Measurements from ENCODE around the gene NCKAP5. TPM values are rescaled to one million over a fixed set of nuclear protein-coding genes. Genes with fewer than 3 reads are reported as not detected.
"Not testable (repeated sequence)": the region's sequence is repeated elsewhere in the genome, so short reads cannot be mapped to it uniquely, and the experiment has no call there.

The NCKAP5 gene
- total RNA-seq, 1 experiment from 2014 or later = not detected

DNA sequence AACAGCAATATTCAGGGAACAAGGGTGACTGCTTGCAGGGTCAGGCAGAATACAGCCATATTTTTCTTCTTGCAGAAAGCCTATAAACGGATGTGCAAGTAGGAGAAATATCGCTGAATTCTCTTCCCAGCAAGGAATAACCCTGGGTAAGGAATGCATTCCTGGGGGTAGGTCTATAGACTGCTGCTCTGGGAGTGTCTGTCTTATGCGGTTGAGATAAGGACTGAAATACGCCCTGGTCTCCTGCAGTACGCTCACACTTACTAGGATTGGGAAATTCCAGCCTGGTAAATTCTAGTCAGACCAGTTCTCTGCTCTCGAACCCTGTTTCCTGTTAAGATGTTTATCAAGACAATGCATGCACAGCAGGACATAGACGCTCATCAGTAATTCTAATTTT is 361.6 kb downstream of the NCKAP5 start:
- not testable (repeated sequence) for H3K4me3 ChIP-seq, H3K27me3 ChIP-seq

DNA sequence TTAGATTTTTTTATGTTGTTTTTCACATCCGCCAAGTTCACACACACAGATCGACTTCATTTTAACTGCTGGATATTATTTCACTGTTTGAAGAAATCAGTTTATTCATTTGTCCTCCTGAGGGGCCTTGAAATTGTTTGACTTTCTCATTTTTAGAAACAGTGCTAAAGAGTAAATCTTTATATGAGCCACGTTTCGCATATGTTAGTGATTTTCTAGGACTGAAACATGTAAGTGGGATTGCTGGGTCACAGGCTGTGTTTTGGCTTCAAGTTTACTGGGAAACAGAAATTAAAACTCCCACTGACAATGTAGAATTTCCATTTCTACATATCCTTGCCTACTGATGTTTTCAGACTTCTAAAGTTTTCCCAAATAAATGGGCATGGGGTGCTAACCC is 363.8 kb downstream of the NCKAP5 start:
- no peaks in the 10 kb centered on the region for H3K9me3 ChIP-seq (replicated peaks)
- no peak overlapping the region for H3K4me3 ChIP-seq
- H3K4me1 ChIP-seq = no peaks in the 10 kb centered on the region
- H3K27me3 ChIP-seq = no peaks in the 10 kb centered on the region
- H3K36me3 ChIP-seq = no peaks in the 10 kb centered on the region
- H3K27ac ChIP-seq = no peak overlapping the region
- no peak for DNase-seq

More for the DNA sequence above, 361.6 kb downstream of the NCKAP5 start:
- not testable (repeated sequence) for H3K36me3 ChIP-seq; H3K4me1 ChIP-seq; H3K9me3 ChIP-seq (replicated peaks); DNase-seq; H3K27ac ChIP-seq

DNA sequence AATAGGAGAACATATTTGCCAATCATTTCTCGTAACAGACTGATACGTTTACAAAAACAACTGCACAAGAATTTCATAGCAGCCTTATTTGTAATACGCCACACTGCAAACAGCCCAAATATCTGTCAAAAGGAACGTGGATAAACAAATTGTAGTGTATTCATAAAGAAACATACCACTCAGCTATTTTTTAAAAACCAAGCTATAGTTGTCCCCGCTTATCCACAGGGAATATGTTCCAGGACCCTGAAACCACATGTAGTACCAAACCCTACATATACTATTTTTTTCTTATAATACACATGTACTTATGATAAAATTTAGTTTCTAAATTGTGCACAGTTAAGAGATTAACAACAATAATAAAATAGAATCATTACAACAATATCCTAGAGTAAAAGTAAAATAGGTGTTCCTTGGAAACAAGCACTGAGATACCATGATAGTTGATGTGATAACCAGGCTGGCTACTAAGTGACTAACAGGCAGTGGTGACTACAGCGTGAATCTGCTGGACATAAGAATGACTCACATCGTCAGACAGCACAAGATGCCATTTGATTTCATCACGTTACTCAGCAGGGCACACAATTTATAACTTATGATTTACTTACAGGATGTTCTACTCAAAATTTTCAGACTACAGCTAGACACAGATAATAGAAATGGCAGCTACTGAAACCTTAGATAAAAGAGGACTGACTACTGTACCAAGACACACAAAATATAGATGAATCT is 367.4 kb downstream of the NCKAP5 start:
- H3K36me3 ChIP-seq = no peaks in the 10 kb centered on the region
- H3K4me1 ChIP-seq = no peaks in the 10 kb centered on the region
- H3K9me3 ChIP-seq (replicated peaks) = no peaks in the 10 kb centered on the region
- H3K27me3 ChIP-seq = no peaks in the 10 kb centered on the region
- no peak overlapping the region for H3K4me3 ChIP-seq
- H3K27ac ChIP-seq = no peak overlapping the region
- DNase-seq = no peak

- no peaks in the 10 kb centered on the region for H3K9me3 ChIP-seq (replicated peaks)
- no peaks in the 10 kb centered on the region for H3K27me3 ChIP-seq
- H3K27ac ChIP-seq = no peak overlapping the region
- no peaks in the 10 kb centered on the region for H3K36me3 ChIP-seq
- no peak for DNase-seq
- no peaks in the 10 kb centered on the region for H3K4me1 ChIP-seq
- H3K4me3 ChIP-seq = no peak overlapping the region
Observed at GRCh38 chr2:133198678-133199077, 369.6 kb downstream of the NCKAP5 start.

DNA sequence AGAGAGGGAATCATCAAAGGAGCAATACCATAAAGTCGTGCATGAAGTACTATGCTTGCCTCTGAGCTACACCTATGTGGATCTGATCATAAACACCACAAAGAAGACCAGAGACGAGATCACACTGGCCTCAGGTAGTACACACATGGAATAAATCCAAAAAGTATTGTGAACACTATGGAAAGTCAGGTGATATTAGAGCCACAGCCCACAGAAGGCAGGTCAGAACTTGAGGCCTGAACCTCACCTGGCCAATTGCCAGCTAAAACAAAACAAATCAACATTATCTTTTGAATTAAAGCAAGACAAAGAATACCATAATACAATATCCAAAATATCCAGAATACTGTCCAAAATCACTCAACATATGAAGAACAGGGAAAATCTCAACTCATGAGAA is 371.1 kb downstream of the NCKAP5 start:
- DNase-seq = no peak
- Histone ChIP-seq H3K27me3 (no peaks in the 10 kb centered on the region), H3K4me3 (no peak overlapping the region)

GRCh38 chr2:133194777-133195335 is 373.4 kb downstream of the NCKAP5 start:
- H3K36me3 ChIP-seq = no peaks in the 10 kb centered on the region
- H3K27me3 ChIP-seq = no peaks in the 10 kb centered on the region
- no peak overlapping the region for H3K4me3 ChIP-seq
- H3K9me3 ChIP-seq (replicated peaks) = no peaks in the 10 kb centered on the region
- no peaks in the 10 kb centered on the region for H3K4me1 ChIP-seq
- H3K27ac ChIP-seq = no peak overlapping the region
- no peak for DNase-seq

More for the DNA sequence above, 371.1 kb downstream of the NCKAP5 start:
- H3K4me1 ChIP-seq = no peaks in the 10 kb centered on the region
- no peaks in the 10 kb centered on the region for H3K36me3 ChIP-seq
- no peak overlapping the region for H3K27ac ChIP-seq
- no peaks in the 10 kb centered on the region for H3K9me3 ChIP-seq (replicated peaks)

DNA sequence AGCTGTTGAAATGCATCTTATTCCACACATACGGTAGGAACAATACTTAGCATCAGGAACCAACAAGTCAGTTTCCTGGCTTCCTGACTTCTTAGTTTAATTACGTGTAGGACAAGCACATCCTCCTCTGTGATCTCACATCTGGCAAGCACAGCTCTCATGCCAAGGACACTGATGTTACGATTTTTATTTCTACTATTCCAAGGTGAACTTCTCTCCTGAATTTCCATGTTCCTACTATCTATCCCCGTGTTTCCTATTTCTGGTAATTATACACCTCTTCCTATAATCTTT is 374.0 kb downstream of the NCKAP5 start:
- Histone ChIP-seq H3K36me3 (no peaks in the 10 kb centered on the region), H3K4me1 (no peaks in the 10 kb centered on the region), H3K9me3 (replicated peaks) (no peaks in the 10 kb centered on the region), H3K27me3 (no peaks in the 10 kb centered on the region), H3K4me3 (no peak overlapping the region), H3K27ac (no peak overlapping the region)
- DNase-seq = no peak

DNA sequence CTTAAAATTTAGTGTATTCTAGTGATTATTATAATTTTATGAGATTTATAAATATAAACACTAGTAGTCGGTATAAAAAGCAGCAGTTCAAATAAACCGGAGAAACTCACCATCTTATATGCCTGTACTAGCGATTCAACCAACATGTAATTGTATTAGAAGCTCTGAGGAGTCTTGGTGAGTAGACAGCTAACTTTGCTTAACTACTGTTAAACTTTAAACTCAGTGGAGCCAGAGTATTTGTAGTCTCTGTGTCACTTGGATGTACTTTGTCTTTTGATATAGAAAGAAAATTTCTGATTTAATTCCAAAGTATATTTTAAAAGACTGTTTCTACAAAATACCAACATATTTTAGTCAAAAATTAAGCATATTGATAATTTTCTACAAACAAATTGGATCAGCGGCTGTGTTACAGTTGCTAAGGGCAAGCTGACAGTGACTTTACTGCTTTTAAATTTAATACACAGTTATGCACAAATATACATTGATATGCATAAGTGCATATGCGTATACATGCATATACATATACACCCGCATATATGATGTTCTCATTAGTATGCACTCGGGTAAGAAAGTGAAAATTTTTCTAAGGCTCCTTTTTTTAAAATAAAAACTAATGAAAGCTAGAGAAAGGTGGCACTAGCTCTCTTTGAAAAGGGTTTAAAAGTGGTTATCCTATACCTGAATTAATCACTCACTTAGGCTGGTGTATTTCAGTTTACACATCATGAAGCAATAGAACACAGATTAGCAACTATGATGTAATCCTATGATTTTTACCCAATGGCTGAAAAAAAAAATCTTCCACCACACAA is 374.5 kb downstream of the NCKAP5 start:
- H3K27me3 ChIP-seq = no peaks in the 10 kb centered on the region
- H3K27ac ChIP-seq = no peak overlapping the region
- no peaks in the 10 kb centered on the region for H3K9me3 ChIP-seq (replicated peaks)
- no peak overlapping the region for H3K4me3 ChIP-seq
- H3K4me1 ChIP-seq = no peaks in the 10 kb centered on the region
- no peaks in the 10 kb centered on the region for H3K36me3 ChIP-seq
- no peak for DNase-seq

DNA sequence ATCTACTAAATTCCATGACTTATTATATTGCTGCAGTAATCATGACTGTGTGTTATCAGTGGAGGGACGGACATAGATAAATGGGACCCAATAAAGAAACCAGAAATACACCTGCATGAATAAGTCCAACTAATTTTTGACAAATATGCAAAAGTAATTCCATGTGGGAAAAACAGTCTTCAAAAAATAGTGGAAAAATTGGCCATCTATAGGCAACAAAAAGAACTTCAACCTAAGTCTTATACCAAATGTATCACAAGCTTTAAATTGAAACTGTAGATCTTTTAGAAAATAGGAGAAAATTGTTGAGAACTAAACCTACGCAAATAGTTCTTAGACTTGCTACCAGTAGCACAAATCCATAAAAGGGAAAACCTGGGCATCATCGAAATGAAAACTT is 376.2 kb downstream of the NCKAP5 start:
- DNase-seq = no peak
- no peak overlapping the region for H3K27ac ChIP-seq
- no peak overlapping the region for H3K4me3 ChIP-seq
- no peaks in the 10 kb centered on the region for H3K27me3 ChIP-seq
- H3K9me3 ChIP-seq (replicated peaks) = no peaks in the 10 kb centered on the region
- H3K36me3 ChIP-seq = no peaks in the 10 kb centered on the region
- H3K4me1 ChIP-seq = no peaks in the 10 kb centered on the region

GRCh38 chr2:133177196-133177595 is 391.1 kb downstream of the NCKAP5 start:
- H3K27me3 ChIP-seq = no peaks in the 10 kb centered on the region
- H3K4me3 ChIP-seq = no peak overlapping the region
- H3K27ac ChIP-seq = no peak overlapping the region
- no peaks in the 10 kb centered on the region for H3K4me1 ChIP-seq
- DNase-seq = no peak
- H3K9me3 ChIP-seq (replicated peaks) = no peaks in the 10 kb centered on the region
- H3K36me3 ChIP-seq = no peaks in the 10 kb centered on the region

DNA sequence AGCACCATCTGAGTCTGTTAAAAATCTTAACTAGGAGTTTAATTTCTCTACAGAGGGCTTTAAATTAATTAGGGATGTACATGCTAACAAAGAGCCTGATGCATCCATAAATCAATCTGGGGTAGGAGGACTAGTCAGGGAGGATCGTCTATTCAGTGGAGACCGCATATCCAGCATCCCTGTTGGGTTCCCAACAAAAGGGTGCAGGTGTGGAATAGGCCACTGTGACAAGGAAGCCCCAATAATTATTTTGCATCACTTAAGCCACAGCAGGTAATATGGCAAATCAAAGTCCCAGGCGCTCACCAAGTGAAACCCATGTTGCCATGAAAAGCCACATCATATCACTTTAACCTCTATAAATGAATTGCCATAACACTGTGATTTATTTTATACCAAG is 392.3 kb downstream of the NCKAP5 start:
- Histone ChIP-seq H3K27ac (no peak overlapping the region), H3K4me1 (no peaks in the 10 kb centered on the region), H3K36me3 (no peaks in the 10 kb centered on the region), H3K4me3 (no peak overlapping the region), H3K27me3 (no peaks in the 10 kb centered on the region), H3K9me3 (replicated peaks) (no peaks in the 10 kb centered on the region)
- DNase-seq = no peak

DNA sequence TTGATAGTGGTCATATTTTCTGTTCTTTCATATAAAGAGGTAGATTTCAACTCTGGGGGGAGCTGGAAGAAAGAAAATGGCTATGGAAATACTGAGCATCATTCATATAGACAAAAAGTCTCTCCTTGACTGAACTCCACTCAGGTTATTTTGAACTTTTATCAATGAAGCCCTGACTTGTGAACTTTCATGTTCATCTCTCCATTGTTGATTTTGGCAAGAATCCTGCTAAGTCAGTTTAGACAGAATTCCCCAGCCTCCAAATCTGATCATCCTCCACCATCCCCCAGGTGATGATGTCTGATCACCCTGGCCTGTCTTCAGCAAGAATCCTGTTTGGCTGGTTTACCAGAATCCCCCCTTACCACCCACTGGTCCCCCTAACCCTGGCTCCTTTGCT is 395.0 kb downstream of the NCKAP5 start:
- H3K27me3 ChIP-seq = no peaks in the 10 kb centered on the region
- H3K4me1 ChIP-seq = no peaks in the 10 kb centered on the region
- no peak overlapping the region for H3K4me3 ChIP-seq
- no peaks in the 10 kb centered on the region for H3K9me3 ChIP-seq (replicated peaks)
- H3K27ac ChIP-seq = no peak overlapping the region
- DNase-seq = no peak
- no peaks in the 10 kb centered on the region for H3K36me3 ChIP-seq

DNA sequence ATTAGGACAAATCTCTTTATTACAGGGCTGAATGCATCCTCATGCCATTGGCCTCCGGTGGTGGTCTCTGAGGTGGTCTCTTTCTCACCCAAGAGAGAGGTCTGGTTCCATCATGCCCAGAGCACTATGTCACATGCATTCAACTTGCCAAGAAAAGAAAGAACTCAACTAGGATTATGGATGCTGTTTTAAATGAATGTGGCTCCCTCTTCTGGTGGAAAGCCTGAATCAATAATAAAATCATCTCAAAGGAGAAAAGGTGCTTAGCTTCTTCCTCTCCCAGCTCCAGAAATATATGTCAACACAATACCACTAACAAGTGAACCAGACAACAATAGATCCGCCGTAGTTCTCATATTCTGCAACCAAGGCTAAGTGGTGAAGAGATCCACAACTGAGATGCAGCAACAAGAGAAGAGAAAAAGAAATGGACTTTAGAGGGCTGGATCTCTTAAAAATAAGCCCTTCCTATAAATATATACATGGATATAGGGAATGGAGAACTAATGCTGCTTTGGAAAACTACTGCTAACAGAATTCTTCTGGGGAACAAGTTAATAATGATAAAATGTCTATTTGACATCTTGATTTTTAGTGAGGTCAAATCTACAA is 396.8 kb downstream of the NCKAP5 start:
- Histone ChIP-seq H3K4me3 (no peak overlapping the region), H3K36me3 (no peaks in the 10 kb centered on the region), H3K27ac (no peak overlapping the region), H3K4me1 (no peaks in the 10 kb centered on the region), H3K9me3 (replicated peaks) (no peaks in the 10 kb centered on the region), H3K27me3 (no peaks in the 10 kb centered on the region)
- DNase-seq = peak in 1 of 2 experiments; percentile 67

DNA sequence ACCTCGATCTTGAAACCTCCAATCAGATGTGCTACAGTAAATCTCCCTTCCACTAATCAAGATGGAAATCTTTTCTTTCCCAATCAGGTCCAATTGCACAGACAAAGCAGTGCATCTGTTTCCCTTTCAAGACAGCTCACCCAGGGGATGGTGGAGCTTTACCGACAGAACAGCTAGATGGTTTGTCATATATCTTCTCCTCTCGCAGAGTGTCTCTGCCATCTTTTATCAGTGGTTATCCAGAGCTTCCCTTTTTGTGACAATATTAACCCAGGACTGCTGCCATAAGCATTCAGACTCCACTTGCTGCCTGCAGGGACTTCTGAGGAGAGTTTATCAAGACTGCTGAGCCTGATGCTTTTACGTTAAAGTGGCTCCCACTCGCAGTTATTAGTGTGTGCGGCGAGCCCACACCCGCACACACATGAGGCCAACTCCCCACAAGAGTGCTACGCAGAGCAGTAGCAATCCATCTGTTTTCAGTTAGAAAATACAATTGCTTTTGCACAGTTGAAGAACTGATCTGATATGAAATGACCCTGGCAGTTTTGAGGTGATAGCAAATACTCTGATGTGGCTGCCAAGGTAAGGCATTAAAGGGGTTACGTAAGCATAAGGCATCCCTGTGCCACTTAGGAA is 398.9 kb downstream of the NCKAP5 start:
- H3K27ac ChIP-seq = no peak overlapping the region

GRCh38 chr2:133167990-133168389 is 400.3 kb downstream of the NCKAP5 start:
- Histone ChIP-seq H3K27me3 (0 out of 2 replicates have a peak, but pooled peaks cover 4% of the 10 kb centered on the region), H3K4me1 (no peaks in the 10 kb centered on the region), H3K36me3 (no peaks in the 10 kb centered on the region), H3K9me3 (replicated peaks) (no peaks in the 10 kb centered on the region), H3K27ac (no peak overlapping the region), H3K4me3 (no peak overlapping the region)
- no peak for DNase-seq

More for the DNA sequence above, 398.9 kb downstream of the NCKAP5 start:
- no peaks in the 10 kb centered on the region for H3K4me1 ChIP-seq
- H3K36me3 ChIP-seq = no peaks in the 10 kb centered on the region
- no peak for DNase-seq
- 0 out of 2 replicates have a peak, but pooled peaks cover 4% of the 10 kb centered on the region for H3K27me3 ChIP-seq
- H3K9me3 ChIP-seq (replicated peaks) = no peaks in the 10 kb centered on the region
- H3K4me3 ChIP-seq = no peak overlapping the region

Measured in SJCRH30 (cell line).